GM21786 (cell line): ENCODE results near the gene PHYH.
"Not testable (repeated sequence)": the region's sequence is repeated elsewhere in the genome, so short reads cannot be mapped to it uniquely, and the experiment has no call there.

Experiments
- ATAC-seq: cut with Tn5 transposase; IDR thresholded peaks from one replicate; pipeline ENCODE4 v1.9.1; 2021; ENCODE audit not compliant: unreplicated experiment

PHYH gene

DNA sequence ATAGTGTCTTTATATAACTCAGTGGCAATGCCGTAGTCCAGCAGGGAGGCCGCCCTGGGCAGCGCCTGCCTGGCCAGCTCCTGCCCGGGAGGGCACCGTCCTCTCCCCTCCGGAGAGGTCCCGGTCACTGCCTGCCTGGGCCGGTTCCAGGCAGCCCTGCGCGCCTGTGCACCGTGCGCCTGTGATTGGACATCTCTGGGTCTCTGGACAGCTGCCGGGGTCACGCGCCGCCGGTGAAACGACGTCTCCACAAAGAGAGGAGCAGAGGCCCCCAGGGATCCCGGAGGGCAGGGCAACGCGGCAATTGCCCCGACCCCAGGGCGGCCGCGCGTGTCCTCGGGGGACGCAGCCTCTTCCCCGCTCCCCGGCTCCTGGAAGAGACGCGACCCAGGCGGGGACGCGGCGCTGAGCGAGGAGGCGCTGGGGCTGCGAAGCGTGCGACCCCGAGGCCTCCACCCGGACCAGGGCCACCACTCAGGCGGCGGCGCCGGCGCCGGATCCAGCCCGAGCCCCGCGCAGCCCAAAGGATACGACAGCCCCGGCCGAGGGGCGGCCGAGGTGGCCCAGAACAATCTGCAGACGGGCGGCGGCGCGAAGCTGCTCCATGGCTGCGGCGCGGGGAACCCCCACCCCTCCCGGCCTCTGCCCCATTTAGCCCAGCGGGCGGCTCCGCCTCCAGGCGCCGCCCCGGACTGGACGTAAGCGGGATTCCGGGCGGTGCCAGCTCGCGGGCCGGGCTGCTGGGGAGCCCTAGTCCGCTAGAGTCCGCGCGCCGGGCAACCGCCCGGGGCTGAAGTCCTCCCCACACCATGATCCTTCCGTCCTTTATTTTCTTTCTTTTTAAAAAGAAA, at the start of gene PHYH:
Gene PHYH (minus strand): TSS at position 628 of the 851 bp plus-strand sequence. CDS start 22 bp downstream, at position 606.
- ATAC-seq = peak; percentile 63

DNA sequence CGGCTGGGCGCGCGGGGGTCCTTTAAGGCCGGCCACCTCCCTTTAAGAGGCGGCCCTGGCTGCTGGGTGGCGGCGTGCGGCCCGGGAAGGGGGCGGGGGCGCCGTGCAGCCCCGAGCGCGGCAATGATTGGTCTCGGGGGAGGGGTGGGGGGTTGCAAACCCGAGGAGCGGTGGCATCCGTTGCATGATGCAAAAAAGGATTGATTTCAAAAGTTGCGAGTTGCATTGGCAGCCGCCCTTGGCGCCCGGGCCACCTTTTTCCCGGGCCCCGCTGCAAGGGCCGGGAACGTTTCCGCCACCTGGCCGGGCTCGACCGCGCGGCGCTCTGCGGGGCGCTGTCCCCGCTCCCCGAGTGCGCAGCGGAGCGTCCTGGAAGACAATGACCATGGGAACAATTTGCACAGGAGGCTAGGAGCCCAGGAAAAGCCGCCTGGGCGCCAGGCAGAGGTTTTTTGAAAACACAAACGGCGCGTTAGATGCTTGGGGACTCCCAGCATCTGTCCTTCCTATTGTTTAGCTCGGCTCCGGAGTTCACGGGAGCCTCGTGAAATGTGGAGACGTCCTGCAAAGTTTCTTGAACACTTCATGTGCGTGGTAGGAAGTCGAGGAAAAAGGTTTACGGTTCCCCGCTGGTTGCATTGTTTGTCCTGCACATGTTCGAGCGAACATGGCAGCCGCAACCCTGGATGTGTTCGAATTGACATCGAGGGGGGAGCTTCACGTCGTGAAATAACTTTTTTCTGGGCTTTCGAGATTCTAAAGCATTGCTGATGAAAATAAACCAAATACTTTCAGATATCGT, 48.6 kb upstream of the PHYH start, which contains the start of gene SEPHS1:
Gene SEPHS1 (minus strand): TSS at position 78 of the 802 bp plus-strand sequence. CDS start 3,343 bp downstream, outside the sequence.
- peak; percentile 41 for ATAC-seq

DNA sequence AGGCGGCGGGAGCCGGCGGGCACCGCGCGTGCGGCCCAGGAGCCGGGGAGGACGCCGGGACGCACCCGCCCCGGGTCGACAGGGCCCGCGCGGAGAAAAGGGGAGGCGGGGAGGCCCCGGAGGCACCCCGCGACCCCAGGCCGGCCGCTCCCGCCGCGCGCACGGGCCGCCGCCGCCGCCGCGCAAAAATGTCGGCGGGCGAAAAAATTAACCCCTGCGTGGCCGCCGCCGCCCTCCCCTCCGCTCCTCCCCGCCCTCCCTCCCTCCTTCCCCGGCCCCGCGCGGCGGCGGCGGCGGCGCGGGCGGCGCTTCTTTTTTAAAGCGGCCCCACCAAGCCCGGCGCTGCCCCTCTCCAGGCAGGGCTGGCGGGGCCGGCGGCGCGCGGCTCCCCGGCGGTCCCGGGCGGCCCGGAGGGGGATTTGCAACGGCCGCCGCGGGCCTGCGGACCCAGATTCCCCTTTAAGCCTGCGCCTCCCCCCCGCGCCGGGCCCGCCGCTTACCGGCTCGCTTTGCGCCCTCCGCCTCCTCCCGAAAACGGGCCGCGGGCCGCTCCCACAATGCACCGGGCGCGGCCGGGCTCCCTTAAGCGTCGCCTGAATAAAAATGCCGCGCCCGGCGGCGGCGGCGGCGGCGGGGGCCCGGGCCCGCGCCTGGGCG, 47.8 kb upstream of the PHYH start:
- peak; percentile 39 for ATAC-seq

DNA sequence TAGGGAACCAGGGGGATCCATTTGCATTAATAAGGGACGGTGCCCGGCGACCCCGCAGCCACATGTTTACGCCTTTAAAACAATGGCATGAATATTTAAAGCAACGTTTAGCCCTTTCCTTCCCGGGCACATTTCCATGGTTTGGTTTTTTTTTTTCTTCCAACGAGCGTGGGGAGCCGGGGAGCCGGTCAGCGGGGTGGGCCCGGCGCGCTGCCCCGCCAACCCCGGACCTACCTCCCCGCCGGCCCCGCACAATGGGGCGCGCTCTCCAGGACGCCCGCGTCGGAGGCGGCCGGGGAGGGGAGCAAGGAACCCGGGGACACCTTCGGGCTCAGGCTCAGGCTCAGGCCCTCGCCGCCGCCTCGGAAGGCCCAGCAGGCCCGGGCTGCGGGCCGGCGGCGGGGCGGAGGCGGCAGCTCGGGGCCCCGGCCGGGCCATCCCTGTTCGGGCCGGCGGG, 47.2 kb upstream of the PHYH start:
- ATAC-seq = peak; percentile 15

DNA sequence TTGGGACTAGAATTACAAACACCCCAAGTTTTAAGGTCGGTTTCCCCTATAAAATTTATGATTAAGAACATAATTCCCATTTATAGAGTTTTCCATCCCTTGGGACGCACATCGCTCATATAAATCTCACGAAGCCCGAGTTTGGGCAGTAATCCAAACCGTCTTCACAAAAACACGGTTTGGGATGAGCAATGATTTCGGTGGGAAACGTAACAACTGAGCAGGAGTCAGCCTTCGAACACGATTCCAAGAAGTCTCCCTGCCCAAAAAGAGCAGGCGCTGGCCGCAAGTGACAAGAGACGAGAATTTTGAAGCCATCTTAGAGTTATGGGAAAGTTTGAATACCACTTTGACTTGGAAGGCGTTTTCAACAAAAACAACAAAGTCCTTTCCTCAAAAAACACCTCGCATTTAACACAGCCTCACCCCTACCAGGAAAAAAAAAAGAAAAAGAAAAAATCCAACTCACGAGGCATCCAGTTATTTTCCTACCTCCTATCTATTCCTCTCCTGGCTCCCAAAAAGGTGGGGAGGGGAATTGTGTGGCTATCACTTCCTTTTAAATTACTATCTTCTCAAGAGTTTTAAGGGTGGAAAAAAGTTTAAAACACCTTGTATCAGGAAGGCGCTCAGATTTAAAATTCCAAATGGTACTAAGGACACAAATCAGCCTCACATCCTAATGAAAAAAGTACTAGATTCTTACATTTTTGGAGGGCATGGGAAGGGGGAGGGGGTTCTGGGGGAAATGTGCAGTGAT, 46.6 kb upstream of the PHYH start:
- no peak for ATAC-seq

DNA sequence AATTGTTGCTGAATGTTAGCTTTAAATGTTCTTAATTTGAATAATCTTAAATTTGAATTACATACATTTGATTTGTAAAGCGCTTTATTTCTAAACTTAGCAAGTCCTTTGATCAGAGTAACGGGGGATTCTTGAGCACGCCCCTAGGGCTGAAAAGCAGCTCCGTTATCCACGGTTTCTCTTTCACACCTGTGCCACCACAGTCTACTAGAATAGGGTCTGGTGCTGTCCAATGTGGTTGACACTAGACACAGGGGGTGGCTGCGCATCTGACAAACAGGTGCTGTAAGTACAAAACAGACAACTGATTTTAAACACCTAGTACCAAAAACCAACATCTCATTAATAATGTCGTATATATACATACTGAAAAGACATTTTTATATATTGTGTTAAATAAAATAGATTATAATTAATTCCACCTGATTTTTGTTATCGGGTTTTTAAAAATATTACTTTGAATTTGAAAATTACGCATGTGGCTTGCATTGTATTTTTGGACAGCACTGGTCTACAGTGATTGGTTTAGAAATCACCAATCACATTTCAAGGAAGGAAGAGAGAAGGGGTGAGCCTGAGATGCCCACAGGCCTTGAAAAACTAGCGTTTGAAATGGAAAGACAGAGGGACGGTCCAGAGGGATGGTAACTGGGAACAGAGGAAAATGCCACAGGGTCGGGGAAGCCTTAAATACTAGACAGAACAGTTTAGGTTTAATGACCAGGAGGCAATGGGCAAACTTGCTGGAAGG, 40.9 kb upstream of the PHYH start:
- ATAC-seq = peak; percentile 93

DNA sequence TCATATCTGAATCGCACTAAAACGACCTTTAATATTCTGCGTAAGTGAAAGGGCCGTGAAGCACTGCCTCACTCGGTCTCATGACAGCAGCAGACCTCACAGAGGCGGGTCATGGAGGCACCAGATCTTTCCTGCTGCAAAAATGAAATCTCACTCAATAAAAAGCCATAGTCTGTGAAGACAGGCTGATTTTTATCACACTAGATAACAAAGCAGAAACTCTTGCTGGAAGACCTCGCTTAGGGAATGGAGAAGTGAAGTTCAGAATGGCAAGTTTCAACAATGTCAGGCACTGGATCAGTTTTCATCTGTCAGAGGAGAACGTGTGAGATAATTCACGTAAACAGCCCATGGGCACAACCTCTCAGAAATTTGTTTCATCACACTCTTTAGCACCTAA, 40.2 kb upstream of the PHYH start:
- ATAC-seq = no peak

DNA sequence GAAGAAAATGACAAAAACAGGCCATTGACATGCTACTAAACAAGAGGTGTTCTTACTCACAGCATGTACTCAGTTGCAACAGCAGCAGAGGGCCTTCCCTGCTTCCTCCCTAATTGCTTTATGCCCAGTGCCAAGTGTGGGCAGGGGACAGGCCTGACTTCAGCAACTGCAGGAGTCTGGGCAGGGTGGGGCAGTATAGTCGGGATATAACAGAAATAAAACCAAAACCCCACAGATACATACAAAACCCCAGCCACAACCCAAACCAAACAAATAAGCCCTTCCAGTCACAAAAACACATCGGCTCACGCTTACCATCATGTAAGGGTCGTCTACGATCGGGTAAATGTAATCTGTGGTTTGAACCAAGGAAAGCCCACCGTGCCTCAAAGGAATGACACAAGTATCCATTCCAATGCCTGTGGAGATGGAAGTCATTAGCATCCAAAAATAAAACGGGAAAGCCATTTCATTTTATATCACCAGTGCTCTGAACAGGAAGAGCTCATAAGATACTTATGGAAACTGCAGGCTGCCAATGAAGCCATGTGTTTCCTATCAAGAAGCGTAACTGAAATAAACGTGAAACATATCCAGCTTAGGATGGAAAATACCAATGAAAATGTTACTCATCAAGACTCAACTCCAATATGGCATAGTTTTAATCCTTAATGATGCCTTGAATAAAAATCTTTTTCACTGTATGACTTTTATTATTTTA, 38.7 kb upstream of the PHYH start:
- no peak for ATAC-seq

DNA sequence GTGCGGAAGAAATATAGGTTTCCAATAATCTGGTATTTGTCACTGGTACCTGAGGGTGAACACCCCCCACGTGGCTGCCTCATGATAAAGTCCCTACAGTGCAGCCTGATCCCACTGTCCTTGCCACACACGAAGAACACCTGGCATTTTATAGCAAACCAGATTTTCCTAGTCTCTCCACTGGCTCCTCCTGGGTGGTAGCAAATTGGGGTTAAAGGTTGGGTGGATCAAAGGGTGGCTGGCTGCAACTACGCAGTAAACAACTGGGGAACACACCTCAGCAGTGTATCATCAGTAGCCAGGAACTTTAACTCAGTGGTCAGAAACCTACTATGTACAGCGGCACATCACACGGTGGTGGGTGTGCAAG, 37.9 kb upstream of the PHYH start:
- ATAC-seq = no peak

DNA sequence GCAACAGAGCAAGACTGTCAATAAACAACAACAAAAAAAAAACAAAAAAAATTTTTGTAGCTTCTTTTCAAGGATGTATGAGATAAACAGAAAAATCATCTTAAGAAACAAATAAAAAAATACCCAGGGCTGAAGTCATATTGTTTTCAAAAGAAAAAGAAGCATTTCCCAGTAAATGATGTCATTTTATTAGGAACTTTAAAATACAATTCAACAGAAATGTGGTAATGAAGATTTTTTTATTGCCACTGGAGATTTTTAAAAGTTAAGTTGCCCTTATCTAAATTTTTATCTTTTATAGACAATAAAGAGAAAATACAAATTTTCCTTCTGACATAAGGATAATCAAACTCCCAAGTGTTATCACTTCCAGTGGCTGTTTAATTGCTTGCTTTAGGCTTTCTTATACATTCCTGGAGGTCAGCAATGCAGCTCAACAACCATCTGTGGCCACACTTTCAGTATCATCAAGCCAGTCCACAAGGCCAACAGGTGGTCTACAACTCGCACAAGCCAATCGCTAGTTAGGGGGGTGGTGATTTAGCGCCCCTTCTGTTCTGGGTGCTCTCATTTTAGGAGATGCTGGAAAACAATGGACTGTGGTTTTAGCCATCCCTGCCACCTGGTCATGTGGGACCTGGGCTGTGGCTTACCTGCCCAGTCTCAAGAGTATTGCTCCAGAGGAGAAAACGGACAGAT, 37.4 kb upstream of the PHYH start:
- ATAC-seq = no peak

DNA sequence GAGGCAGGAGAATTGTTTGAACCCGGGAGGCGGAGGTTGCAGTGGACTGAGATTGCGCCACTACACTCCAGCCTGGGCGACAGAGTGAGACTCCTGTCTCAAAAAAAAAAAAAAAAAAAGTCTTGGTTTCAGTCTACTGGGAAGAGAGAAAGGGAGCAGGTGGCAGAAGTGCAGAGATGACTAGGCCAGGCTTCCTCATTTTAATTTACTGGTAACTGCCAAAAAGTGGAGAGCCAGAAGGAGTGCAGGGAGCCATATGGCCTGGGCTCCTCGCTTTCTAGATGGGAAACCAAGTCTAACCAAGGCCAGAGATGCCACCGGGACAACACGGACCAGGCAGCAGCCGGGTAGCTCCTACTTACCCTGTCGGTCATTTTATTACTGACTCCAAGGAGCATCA, 36.0 kb upstream of the PHYH start:
- peak; percentile 55 for ATAC-seq

DNA sequence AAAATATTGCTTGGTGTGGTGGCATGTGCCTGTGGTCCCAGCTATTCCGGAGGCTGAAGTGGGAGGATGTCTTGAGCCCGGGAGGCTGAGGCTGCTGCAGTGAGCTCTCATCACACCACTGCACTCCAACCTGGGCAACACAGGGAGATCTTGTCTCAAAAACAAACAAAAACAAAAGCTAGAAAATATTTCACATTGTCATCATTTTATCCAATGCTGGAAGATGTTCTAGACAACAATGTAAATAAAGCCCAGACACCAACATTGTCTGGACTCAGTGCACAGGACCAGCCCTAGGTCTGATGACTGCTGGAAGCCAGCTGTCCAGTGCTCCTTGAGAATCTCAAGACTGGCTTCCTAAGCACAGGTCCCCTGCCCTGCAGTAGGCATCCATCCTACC, 34.7 kb upstream of the PHYH start:
- ATAC-seq = no peak

DNA sequence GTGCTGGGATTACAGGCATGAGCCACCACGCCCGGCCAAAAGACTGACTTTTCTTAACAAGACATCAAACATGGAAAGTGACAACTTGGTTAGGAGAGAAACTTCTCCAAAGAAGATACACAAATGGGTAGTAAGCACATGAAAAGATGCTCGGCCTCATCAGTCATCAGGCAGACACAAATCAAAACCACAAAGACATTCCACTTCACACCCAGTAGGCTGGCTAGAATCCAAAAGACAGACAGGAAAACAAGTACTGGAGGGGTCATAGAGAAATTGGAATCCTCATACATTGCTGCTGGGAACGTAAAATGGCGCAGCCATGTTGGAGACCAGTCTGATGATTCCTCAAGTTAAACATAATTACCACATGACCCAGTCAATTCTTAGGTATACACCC, 31.8 kb upstream of the PHYH start:
- no peak for ATAC-seq

DNA sequence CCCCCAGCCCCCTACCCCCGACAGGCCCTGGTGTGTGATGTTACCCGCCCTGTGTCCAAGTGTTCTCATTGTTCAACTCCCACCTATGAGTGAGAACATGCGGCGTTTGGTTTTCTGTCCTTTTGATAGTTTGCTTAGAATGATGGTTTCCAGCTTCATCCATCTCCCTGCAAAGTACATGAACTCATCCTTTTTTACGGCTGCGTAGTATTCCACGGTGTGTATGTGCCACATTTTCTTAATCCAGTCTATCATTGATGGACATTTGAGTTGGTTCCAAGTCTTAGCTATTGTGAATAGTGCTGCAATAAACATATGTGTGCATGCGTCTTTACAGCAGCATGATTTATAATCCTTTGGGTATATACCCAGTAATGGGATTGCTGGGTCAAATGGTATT, 31.1 kb upstream of the PHYH start:
- ATAC-seq = not testable (repeated sequence)

DNA sequence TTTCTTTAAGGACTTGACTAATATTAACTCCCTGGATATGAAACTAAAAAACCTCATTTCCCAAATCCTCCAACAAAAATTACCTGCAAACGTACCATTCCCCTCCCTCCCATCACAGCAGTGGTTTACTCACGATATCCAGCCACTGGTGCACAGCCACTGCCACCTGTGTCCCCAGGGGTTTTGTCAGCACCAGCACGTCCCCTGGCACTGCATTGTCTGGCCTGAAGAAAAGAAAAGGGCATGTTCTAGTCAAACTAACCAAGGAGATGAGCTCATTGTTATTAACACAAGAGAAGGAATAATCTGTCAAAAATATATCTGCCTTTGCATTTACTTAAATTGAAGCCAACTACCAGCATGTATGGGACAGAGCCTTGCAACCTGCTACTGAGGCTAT, 29.7 kb upstream of the PHYH start:
- ATAC-seq = no peak

DNA sequence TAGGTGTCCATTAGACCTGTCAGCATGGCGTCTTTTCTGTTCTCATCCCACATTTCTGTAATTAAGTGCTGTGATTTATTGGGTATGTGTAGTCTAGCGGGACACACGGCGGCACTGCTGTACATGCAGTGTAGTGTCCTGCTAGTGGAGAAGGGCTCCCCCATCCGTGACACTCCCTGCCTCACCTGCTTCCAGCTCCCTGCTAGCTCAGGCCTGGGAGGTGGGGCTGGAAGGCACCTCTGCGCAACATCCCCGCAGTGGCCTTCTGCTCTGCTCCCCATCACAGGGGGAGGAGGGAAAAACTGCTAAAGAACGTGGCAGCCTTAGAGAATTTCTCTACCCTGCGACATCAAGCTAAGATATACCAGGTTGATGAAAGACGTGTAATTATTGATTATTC, 28.7 kb upstream of the PHYH start:
- no peak for ATAC-seq

DNA sequence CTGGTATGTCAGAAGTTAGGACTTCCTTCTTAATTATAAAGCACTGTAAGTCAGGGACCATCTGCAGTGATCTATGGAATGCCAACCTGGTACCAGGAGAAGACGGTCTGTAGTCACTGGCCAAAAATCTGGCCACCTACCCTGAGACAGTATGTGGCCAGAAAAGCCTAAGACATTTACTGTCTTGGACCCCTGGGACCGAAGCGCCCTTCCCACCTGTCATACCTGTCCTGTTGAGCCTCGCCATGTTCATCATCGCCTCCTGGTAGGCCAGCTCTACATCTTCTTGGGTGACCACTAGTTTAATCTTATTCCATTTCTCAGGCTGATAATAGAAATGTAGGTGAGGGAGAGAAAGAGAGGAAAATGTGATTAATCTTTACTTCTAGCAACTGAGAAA, 28.3 kb upstream of the PHYH start:
- ATAC-seq = no peak

DNA sequence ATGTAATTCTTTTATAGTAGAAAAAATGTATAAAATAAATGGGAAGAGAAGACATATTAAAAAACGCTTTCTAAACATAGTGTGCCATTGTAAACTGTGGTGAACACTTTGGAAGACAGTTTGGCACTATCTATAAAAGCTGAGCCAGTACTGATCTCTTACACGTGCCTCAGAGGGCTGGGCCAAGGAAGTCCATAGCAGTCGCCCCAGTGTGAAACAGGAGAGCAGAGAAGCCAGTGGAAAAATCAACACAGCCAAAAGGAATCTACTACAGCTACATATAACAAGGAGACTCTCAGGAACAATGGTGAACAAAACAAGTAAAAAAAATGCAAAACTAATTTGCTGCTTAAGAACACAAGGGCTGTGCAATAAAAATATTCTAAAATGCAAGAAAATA, 27.7 kb upstream of the PHYH start:
- ATAC-seq = no peak

DNA sequence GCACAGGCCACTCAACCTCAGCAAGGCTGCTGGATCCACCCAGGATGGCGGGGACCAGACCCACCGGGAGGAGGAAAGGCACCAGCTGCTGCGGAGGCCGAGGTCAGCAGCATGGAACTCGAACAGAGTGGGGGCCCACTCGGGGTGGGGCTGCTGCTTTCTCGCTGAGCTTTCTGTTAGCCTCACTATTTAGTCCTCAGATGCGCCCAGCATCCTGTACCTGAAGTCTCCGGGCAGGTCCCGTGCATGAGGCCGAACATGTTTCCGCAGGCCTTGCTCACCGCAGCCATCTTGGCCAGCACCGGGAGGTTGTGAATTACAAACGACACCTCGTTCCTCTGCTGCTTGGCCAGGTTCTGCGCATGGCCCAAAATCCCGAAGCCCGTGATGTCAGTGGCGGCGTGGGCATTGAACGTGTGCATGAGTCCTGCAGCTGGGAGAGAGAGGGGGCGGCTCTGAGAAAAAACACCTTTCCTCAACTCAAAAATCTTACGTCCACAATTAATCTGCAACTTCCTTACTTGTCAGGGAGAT, 22.8 kb upstream of the PHYH start:
- ATAC-seq = no peak
